ENCODE measurements around the gene MLN.

The MLN gene

GRCh38 chr6:33757113-33757512, 46.7 kb downstream of the MLN start:
- DNase-seq (ENCODE audit: low read depth): no peak
- TF ChIP-seq CTCF (conservative IDR thresholded peaks at IDR 0.05; ENCODE audit: control insufficient read depth, insufficient read depth, low read depth, low read length): no peak
- no peak overlapping the region for H3K4me3 ChIP-seq (ENCODE audit: control insufficient read depth, low read depth, low read length)

GRCh38 chr6:33756211-33756954, 47.4 kb downstream of the MLN start:
- H3K4me3 ChIP-seq (ENCODE audit: control insufficient read depth, low read depth, low read length): no peak overlapping the region
- no peak for DNase-seq (ENCODE audit: low read depth)

DNA sequence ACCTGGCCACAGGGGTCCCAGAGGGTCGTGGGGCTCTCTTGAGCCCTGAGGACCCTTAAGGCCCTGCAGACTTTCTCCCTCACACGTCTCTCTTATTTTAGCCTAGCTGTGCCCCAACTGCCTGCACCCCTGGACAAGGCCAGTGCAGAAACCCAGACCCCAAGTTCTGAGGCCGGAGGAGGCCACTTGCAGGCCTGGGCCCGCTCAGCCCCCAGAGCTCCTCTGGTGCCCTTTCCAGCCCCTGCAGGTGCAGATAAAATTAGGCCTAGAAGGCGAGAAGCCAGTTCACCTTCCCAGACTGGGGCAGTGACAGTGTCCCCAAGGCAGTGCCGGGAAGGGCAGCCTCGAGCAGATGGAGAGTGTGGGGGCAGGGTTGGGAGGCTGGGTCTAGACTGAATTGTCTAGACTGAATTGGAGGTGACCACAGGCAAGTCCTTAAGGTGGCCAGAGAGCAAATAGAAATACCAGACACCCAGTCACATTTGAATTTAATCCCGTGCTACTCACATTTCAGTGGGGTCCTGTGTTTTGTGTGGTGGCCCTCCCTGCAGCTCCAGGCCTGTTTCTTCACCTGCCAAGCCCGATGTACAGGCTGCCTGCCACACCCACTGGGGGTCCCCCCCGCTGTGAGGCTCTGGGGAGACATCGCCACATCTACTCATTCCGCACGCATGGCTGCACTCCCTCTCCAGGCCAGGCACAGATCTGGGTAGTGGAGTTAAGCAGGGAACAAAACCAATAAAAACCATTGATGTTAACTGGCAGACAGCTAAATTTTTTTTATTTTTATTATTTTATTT, 48.5 kb downstream of the MLN start:
- DNase-seq (ENCODE audit: low read depth): no peak
- no peak for TF ChIP-seq CTCF (conservative IDR thresholded peaks at IDR 0.05; ENCODE audit: control insufficient read depth, insufficient read depth, low read depth, low read length)
- H3K4me3 ChIP-seq (ENCODE audit: control insufficient read depth, low read depth, low read length): no peak overlapping the region

More at GRCh38 chr6:33756211-33756954, 47.4 kb downstream of the MLN start:
- TF ChIP-seq CTCF (conservative IDR thresholded peaks at IDR 0.05; ENCODE audit: control insufficient read depth, insufficient read depth, low read depth, low read length): no peak

GRCh38 chr6:33754222-33754621, 49.6 kb downstream of the MLN start:
- no peak for DNase-seq (ENCODE audit: low read depth)
- TF ChIP-seq CTCF (conservative IDR thresholded peaks at IDR 0.05; ENCODE audit: control insufficient read depth, insufficient read depth, low read depth, low read length): no peak
- H3K4me3 ChIP-seq (ENCODE audit: control insufficient read depth, low read depth, low read length): no peak overlapping the region

- DNase-seq (ENCODE audit: low read depth): no peak
- no peak for TF ChIP-seq CTCF (conservative IDR thresholded peaks at IDR 0.05; ENCODE audit: control insufficient read depth, insufficient read depth, low read depth, low read length)
- H3K4me3 ChIP-seq (ENCODE audit: control insufficient read depth, low read depth, low read length): no peak overlapping the region
Measured at GRCh38 chr6:33752646-33753015, 51.2 kb downstream of the MLN start.

DNA sequence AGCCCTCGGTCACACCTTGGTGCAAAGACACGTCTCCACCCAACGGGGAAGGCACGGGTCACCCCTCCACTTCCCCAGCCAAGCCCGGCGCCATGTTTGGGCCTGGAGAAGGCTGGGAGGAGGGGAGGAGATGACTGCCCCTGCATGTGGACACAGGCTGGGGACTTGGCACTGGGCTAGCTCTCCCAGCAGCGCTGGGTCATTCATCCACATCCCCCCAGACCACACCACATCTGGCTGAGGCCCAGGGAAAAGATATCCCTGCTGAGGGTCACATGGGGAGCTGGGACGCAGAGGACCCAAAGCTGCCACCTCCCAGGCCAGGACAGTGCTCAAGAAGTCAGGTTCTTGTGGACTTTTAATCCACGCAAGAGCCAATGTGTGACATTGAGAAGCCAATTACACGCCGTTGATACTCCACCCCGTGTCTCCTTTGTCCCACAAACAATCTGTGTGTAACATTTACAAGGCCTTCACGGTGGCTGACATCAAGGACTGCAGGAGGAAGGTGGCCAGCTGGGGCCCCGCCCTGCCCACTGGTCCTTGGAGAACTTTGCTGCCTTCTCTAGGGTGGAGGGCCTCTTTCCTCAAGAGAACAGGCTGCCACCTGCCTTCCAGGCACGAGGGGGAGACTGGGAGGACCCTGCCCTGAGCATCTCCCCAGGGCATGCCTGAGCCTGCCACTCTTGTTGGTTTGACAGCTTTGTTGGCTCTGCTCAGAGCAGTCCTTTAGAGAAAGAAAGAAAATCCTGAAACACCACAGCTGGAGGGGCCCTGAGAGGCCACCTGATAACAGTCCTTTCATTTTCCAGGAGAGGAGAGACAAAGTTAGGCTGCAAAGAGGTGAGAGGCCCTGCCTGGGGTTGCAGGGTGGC, 51.8 kb downstream of the MLN start:
- no peak overlapping the region for H3K4me3 ChIP-seq (ENCODE audit: control insufficient read depth, low read depth, low read length)
- DNase-seq (ENCODE audit: low read depth): no peak
- no peak for TF ChIP-seq CTCF (conservative IDR thresholded peaks at IDR 0.05; ENCODE audit: control insufficient read depth, insufficient read depth, low read depth, low read length)
